Pulmonary artery endothelial cell (primary cell): ENCODE results near the gene NELL1. TPM values are rescaled to one million over a fixed set of nuclear protein-coding genes. Genes with fewer than 3 reads are reported as not detected.

Experiments used
- DNase-seq: peaks from one replicate; pipeline ENCODE4 v3.0.0-alpha.2; 2011; ENCODE audit warnings: low read depth, low spot score
- total RNA-seq: library from RNA; depleted of rRNA; stranded (reverse); fragments of >200 nt; gene quantifications from 2 replicates; pipeline ENCODE4 v1.2.3, GENCODE V29; 2014

The NELL1 gene
- total RNA-seq, 1 donor from 2014 or later = not detected

DNA sequence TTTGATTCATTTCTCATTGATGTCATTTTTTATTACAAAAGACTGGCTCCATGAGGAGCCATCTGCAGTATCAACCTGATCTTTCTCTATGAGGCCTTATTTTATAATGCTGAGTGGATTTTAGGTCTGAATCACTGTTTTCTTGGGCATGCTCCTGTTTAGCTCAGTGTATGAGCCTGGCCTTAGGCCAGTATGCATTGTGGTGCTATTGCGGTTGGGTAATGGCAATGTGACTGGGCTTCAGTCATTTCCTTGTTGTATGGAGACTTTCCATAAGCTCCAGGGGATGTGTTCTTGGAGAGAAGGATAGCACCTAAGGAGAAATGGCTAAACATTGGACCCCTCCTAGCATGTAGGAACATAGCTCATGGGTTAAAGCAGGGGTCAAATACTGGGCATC, 293.2 kb downstream of the NELL1 start:
- DNase-seq = no peak

DNA sequence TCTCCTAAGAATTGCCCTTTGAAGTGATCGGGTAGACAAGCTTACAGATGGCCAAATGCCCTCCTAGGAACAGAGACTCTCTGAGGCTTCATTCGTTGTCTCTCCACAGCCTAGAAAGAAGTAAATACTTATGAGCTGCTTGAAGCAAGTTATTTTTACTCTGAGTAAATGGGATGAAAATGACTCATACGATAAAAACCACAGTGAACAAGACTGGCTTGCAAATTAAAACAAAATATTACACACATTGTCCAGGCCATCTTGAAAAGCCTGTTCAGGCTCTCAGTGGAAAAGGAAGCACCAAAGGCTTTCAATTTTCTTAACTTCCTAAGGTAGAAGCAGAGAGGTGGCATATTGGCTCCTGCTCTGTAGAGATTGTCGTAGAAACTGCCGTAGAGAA, 294.2 kb downstream of the NELL1 start:
- DNase-seq = no peak

DNA sequence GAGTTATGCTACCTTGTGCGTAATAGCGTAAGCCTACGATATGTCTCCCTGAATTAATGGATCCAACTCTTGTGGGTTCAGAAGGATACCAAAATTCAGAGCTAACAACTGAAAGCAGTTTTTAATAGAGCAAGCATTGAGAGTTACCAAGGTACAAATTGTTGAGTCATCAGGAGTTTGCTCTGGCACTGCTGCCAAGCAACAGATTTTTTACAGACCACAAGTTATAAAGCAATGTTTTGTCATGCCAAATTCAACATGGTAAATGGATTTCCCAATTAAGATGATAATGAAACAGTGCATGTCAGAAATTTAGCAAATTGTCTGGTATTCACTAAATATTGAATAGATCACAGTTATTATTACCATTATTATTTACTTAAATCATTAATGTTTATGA, 295.6 kb downstream of the NELL1 start:
- no peak for DNase-seq

DNA sequence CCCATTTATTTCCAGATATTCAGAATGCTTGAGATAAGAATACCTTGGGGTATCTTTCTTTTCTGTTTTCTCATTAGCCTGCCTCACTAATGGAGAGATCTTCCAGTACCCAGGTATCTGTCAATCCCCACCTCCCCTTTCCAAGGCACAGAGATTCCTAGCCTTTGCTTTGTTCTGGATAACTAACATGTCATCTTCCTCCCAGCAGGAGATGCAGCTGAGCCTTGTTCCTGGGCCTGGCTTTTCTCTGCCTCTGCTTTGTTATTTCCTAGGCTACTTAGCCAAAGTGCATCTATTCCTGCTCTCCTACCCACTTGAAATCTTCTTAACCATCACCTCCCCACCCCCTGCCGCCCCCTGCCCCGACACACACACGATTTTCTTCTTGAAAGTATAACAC, 297.1 kb downstream of the NELL1 start:
- no peak for DNase-seq

DNA sequence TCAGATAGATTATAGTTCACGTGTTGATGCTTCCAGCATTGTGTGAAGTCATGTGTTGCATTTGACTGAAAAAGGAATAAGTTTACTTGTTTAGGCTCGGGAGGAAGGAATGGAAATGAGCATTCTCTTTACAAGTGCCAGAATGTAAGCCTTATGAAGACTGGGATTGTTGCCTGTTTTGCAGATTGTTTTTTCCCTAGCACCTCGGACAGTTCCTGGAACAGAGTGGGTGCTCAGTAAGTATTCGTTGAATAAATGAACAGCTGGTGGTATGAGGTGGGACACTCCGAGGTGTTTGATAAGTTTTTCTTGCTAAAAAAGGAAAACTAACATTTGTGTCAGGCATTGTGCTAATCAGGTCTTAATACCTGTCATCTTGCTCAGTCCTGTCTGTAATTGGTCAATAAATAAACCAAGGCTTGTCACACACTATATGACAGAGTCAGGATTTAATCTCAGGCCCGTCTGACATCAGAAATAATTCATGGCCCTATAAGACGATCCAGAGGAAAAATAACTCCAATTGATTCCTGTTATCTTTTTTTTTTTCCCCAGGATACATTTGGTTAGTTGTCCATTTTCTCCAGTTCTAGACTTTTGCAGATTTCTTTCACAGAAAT, 304.7 kb downstream of the NELL1 start:
- DNase-seq = no peak

DNA sequence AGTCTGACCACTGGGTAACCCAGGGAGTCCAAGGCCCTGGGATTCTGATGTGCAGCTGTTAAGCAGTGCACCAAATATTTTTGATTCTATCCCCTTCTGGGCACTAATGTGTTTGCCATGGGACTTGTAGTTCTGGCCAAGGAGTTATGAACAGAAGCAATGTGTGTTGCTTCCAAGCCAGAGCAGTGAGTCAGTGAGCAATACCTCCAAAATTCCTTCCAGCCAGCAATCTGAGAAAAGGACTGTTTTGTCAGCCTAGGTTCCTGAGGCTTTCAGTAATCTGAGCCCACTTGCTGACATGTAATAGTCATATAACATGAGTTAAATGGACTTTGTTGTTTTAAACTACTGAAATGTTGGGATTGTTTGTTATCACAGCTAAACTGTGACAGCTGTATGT, 311.4 kb downstream of the NELL1 start:
- DNase-seq = no peak

DNA sequence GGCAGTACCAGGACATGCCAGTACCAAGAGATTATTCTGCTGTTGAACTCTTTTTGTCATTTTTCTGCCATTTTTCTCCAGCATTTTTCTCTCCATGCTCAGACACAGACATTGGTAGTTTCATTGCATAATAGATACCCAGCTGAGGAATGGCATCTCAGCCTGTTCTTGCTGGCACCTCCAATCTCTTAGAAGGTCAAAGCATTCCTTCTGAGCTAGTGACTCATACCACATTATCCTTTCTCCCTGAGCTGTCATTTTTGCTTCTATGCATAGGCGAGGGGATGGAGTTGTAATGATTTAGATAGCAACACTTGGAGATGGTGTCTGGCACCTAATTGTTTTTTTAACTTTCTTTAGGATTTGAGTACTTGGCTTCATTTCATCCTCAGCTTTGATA, 321.1 kb downstream of the NELL1 start:
- no peak for DNase-seq

DNA sequence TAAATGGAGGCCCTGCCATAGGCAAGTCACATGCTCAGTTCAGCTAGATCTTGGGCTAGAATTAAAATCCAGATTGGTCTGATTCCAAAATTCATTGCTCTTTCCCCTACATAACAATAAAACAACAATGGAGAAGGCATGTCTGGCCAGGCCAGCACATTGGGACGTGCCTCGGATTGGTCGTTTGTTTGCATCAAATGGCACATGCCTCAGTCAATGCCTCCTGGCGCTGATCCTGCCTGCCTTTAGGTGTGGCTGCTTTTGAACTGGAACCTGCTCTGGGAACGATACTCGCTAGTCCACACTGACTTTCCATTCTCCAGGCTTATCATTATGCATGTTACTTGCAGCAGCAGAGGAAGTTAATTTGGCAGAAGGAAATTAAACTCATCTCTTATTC, 322.1 kb downstream of the NELL1 start:
- DNase-seq = no peak

DNA sequence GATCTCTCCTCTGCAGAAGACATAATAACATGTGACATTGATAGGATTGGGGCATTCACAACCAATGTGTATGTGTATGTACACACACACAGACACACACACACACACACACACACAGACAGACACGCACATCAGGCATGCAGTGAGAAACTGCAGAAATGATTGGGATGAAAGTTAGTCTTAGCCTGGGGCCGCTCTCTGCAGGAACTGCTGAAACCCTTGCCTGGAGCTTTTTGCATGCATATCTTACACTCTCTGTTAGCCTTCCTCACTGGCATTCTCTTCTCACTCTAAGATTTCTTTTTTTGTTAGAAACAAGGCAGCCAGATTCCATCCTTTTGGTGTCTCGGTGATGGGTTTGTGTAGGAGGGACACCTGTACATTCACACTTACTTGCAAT, 337.9 kb downstream of the NELL1 start:
- no peak for DNase-seq

DNA sequence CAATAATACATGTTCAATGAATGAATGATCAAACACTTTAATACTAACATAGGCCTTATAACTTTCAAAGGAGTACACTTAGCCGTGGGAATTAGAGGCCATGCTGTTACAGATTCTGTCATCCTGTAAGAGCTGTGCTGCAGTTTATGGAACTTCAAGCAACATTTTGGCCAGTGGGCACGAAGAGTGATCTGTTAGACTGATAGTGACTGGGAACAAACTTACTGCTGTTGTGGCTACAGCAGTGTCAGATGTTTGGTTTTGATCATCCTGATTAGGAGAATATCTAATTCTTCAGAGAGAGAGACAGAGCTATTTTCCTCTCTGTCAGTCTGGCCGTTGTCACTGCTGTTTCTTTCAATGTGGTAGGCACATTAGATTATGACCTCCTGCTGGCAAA, 348.9 kb downstream of the NELL1 start:
- no peak for DNase-seq

DNA sequence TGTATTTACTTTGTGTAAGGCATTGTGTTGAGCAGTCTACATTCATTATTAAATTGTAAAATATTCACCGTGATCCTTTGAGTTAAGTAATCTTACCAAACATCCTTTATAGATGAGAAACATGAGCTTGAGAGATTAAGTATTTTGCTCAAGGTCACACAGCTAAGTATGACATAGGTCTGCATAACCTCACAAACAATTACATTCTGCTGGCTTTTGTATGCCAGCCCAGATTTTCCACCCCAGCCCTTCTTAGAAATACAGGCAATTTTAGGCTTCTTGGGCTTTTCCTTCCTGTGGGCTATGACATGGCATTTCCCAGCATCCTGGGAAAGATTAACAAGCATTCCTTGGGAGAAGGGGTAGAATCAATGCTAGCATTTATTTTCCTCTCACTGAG, 357.3 kb downstream of the NELL1 start:
- no peak for DNase-seq

DNA sequence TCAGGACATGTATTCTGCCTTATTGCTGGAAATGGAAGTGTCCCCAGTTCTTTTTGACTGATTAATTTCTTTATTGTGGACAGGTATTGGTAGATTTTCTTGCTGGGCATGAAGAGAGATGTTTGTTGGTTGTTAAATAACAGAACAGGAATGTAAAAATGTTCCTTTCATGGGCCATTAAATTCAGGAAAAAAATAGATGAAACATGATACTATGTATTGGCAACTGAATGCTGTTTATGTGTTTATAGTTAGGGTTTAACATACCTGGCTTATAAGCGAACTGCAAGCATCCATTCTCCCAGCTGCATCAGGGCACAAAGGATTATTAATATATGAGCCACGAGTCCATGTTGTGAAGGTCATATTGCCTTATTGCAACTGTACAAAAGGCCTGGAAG, 368.5 kb downstream of the NELL1 start:
- DNase-seq = no peak

DNA sequence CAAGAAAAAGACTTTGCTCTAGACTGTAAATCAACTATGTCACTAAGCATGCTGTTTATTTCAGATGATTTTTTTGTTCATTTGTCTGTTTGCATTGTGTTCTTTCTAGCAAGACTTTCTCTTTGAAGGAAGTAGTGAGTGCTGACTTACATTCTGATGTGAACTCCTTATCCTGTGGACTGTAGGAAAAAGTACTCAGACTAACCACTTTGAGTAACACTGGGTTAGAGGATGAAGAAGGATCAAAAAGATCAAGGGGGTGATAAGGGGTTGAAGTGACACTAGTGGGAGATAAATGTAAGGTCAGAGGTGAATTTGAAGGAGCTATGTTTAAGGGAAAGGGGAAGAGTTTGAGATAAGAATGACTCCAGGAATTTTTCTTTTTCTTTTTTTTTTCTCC, 369.4 kb downstream of the NELL1 start:
- DNase-seq = no peak

DNA sequence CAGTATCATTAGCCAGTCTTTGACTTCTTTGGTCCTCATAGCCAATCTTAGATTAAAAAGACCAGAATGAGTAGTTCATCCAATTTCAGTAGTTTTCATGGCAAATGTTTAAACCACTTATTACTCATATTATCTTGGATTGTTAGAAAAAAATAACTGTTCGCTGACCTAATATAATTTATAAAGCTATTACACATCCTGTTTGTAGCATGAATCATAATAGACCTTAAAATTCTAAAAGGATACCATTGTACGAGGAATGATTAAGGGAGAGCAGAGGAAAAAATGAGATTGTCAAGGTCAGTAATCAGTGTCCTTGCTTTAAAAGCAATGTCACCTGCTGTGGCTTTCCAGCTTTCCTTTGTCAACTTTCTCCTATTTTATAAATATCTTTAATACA, 371.2 kb downstream of the NELL1 start:
- DNase-seq = no peak

DNA sequence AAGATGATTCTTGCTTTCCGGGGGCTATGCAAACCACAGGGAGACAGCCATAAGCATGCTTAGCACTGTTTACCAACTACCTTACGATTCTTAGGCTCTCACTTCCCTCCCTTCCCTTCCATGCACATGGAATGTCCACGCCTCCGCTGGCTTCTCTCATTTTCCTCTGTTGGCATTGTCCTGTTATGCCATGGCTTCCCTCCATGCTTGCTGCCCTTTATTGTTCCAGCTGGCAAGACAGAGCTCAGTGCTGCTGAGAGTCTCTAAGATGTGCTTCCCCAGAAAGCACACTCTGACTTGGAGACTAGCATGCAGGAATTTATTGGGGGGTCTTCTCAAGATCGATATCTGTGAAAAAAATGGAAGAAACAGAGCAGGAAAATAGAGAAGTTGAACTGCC, 379.2 kb downstream of the NELL1 start:
- no peak for DNase-seq

DNA sequence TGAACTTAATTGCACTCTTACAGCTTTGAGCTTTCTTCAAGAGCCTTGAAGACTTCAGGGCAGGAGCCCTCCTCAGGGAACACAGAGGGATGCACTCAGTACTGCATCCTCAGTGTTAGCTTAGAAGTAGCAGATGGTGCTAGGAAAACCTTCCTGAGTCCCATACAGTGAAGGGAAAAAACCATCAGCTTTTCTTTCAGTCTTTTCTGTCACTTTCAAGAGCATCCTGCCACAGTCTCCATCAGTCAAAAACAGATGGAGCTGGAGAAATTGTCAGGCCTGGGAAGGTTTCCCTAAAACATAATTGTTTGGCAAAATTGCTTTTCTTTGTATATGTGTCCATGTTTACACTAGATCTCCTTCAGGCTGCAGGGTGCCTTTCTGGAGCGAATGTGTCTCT, 384.1 kb downstream of the NELL1 start:
- no peak for DNase-seq

DNA sequence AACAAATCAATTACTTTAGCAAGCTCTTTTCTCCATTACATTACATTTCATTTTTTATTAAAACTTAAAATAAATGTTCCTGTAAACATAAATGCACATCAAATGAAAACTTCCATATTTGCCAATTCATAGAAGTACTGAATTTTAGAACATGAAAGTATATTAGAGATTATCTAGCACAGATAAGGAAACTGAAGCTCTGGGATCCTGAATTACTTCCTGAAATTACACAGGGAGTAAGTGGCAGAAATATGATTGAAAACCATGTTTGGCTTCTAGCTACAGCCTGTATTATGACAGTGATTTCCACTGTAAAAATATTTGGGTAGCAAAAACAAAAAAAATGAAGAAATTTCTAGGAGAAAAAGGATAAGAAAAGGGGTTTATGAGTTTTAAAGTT, 387.3 kb downstream of the NELL1 start:
- no peak for DNase-seq

DNA sequence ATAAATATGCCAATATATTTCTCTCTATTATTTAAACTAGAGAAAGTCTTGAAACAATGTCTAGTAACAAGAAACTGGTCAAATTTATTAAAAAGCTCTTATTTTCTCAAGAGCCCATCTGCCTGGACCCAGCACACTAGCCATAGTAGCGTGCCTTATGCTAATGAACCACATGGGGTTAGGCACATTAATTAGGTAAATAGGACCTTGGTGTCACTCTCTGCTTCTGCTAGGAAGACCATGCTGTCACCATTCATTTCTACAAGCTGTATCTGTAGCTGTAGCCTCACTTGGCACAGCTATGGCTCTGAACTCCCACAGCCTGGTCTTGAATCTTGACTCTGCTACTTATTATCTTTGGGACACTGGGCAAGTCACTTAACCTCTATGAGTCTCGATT, 390.5 kb downstream of the NELL1 start:
- DNase-seq = no peak

DNA sequence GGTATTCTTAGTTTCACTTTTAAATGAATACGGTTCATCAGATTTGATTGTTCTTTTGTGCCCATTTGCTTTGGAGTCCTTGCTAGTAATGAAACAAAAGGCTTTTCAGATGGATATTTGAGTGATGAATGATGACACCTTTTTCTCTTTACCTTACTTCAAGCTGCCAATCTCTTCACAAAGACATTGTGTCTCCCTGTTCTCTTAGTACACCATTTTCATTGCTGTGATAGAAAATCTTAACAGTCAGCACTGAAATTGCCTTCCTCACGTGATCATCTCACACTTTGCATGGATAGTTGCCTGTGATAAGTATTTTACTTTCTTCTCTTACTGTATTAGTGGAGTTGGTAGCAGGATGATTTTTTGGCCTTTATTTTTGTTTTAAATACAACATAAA, 396.6 kb downstream of the NELL1 start:
- DNase-seq = no peak

DNA sequence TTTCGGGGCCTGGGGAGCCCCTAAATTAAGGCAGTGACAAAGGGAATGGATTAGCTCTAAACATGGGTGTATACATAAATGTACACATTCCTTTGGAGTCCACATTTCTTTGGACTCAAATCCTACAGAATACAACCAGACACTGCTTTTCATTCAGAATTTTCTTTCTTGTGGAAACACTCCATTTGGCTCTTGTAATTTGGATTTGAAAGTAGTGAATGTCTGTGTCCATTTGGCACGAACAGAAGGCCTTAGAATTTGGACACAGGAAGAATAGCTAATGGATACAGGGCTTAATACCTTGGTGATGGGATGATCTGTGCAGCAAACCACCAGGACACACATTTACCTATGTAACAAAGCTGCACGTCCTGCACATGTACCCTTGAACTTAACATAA, 399.5 kb downstream of the NELL1 start:
- no peak for DNase-seq

DNA sequence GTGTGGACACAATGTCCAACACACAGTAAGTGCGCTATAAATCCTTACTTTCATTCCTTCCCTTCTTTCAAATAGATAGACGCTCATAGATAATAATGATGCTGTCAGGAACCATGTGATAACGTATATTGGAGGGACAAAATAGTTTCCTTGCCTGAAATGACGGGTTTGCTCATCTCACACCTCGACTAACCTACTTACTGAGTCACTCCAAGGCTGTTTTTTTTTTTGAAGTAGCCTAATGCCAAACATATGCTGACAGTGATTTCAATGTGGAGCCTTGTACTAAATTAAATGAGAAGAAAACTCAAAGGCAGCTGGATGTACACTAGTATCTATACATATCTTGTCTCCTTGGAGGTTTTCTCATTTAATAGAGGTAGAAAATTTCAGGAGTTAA, 400.5 kb downstream of the NELL1 start:
- no peak for DNase-seq

DNA sequence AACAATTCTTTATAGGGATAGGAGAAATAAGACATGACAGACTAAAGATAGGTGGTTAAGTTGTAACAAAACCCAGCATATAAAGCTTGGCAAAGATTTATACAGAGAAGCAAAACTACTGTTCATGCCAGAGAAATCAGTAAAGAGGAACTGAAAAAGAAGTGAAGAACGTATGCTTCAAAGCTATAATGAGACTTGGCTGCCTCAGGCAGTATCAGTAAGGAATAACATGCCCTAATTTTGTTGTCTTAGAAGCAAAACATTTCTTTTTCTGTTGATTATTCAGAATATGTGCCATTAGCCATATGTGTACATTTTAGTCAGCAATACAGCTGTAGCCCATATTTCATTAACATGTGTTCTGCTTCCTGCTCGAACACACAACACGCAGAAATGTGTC, 403.2 kb downstream of the NELL1 start:
- no peak for DNase-seq

DNA sequence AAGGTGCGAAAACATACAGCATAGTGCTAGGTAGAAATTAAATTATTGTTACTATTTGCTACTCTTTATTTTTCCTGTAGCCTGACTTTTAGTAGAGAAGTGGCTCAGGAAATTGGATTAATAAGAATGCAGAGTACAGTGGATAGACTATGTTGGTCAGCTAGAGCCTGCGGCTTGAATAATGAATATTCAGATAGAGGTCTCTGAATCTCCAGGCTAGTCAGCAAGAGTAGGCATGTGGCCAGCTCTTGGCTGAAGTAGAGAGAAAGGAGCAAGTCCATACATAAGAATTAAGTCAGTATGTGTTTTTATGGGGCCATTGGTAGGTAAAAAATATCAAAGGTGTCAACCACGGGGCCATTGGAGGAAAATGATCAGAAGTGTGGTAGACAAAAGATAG, 413.5 kb downstream of the NELL1 start:
- no peak for DNase-seq

DNA sequence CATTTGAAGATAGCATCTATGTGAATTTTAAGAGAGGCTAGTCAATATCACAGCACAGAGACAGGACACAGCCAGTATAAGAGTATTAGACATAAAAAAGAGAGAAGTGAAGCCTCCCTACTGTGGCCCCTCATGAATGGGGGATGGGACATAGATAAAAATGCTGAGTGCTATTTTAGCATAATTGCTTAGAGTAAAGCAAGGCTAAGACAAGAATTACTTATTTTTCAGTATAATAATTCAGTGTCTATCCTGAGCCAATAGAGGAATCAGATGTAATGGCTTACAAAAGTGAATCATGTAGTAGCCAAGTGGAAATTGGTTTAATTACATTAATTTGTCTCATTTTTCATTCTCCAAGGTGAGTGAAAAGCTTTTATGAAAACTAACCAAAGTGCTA, 419.5 kb downstream of the NELL1 start:
- DNase-seq = no peak
